Measurements from ENCODE around the gene ANP32A. TPM values are rescaled to one million over a fixed set of nuclear protein-coding genes. Genes with fewer than 3 reads are reported as not detected.

The ANP32A gene
- total and polyA plus RNA-seq, 9 donors: 29.4 to 158 (median 86.3) TPM

GRCh38 chr15:68830141-68830785 lies 9.6 kb upstream of the ANP32A start:
- intact Hi-C loops (cut with DNase I): no loop called here
- 16 to 19% (median 18%) methylated on average over 3 of the region's 3 CpGs for WGBS, 3 donors
- Histone ChIP-seq H3K36me3 (no peaks in the 10 kb centered on the region), H3K27me3 (no peaks in the 10 kb centered on the region), H3K9me3 (no peaks in the 10 kb centered on the region), H3K4me1 (ENCODE audit: insufficient read depth) (no peaks in the 10 kb centered on the region), H3K27ac (no peak overlapping the region), H3K4me3 (no peak overlapping the region)
- no peak for TF ChIP-seq POLR2A (IDR thresholded peaks at IDR 0.05)
- TF ChIP-seq, protein P1, sequence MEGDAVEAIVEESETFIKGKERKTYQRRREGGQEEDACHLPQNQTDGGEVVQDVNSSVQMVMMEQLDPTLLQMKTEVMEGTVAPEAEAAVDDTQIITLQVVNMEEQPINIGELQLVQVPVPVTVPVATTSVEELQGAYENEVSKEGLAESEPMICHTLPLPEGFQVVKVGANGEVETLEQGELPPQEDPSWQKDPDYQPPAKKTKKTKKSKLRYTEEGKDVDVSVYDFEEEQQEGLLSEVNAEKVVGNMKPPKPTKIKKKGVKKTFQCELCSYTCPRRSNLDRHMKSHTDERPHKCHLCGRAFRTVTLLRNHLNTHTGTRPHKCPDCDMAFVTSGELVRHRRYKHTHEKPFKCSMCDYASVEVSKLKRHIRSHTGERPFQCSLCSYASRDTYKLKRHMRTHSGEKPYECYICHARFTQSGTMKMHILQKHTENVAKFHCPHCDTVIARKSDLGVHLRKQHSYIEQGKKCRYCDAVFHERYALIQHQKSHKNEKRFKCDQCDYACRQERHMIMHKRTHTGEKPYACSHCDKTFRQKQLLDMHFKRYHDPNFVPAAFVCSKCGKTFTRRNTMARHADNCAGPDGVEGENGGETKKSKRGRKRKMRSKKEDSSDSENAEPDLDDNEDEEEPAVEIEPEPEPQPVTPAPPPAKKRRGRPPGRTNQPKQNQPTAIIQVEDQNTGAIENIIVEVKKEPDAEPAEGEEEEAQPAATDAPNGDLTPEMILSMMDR (IDR thresholded peaks at IDR 0.05): no peak
- no peak for TF ChIP-seq EP300 (IDR thresholded peaks at IDR 0.05)
- no peak for DNase-seq

- Histone ChIP-seq H3K4me3 (no peak overlapping the region), H3K4me1 (ENCODE audit: insufficient read depth) (no peaks in the 10 kb centered on the region), H3K36me3 (no peaks in the 10 kb centered on the region), H3K9me3 (no peaks in the 10 kb centered on the region), H3K27ac (no peak overlapping the region), H3K27me3 (no peaks in the 10 kb centered on the region)
- intact Hi-C loops (cut with DNase I): no loop called here
- TF ChIP-seq POLR2A (IDR thresholded peaks at IDR 0.05) (no peak), EP300 (IDR thresholded peaks at IDR 0.05) (no peak)
- TF ChIP-seq, protein P1 (IDR thresholded peaks at IDR 0.05): no peak
- DNase-seq: no peak
Measured at GRCh38 chr15:68829068-68829467, 8.4 kb upstream of the ANP32A start.

DNA sequence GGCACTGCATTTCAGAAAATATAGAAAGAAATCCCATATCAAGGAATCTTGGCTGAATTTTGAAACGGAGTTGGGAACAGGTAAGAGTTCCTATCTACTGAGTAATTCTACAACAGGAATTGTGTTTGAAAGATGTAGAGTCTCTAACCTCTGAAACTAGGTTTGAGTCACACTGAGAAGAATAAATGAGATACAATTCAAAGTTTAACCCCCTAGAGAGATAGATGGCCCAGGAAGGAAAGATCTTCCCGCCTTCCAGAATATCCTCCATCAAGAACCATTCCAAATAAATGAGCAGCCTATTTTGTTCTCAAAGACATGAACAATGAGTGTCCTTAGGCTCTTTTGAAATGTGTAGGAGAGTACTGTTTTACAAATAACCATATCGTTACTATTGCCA lies 2.9 kb upstream of the ANP32A start:
- DNase-seq: no peak
- intact Hi-C loops (cut with DNase I): no loop called here
- Histone ChIP-seq H3K36me3 (no peaks in the 10 kb centered on the region), H3K4me1 (ENCODE audit: insufficient read depth) (peaks cover 2% of the 10 kb centered on the region), H3K27ac (no peak overlapping the region), H3K27me3 (no peaks in the 10 kb centered on the region), H3K9me3 (no peaks in the 10 kb centered on the region), H3K4me3 (no peak overlapping the region)
- TF ChIP-seq EP300 (IDR thresholded peaks at IDR 0.05): no peak
- TF ChIP-seq, protein P1 (IDR thresholded peaks at IDR 0.05): no peak
- TF ChIP-seq POLR2A (IDR thresholded peaks at IDR 0.05): no peak
- WGBS, 3 donors: 97% methylated on average over 3 of the region's 3 CpGs

GRCh38 chr15:68822818-68823217 lies 2.1 kb upstream of the ANP32A start:
- TF ChIP-seq POLR2A (IDR thresholded peaks at IDR 0.05) (no peak), EP300 (IDR thresholded peaks at IDR 0.05) (no peak)
- TF ChIP-seq, protein P1 (IDR thresholded peaks at IDR 0.05): no peak
- no peak for DNase-seq
- intact Hi-C loops (cut with DNase I): no loop called here
- H3K27me3 ChIP-seq: no peaks in the 10 kb centered on the region
- no peak overlapping the region for H3K4me3 ChIP-seq
- no peak overlapping the region for H3K27ac ChIP-seq
- H3K36me3 ChIP-seq: no peaks in the 10 kb centered on the region
- WGBS, 3 donors: 64 to 67% (median 67%) methylated on average over 3 of the region's 3 CpGs
- H3K9me3 ChIP-seq: no peaks in the 10 kb centered on the region
- H3K4me1 ChIP-seq (ENCODE audit: insufficient read depth): peaks cover 2% of the 10 kb centered on the region
